Retinal pigment epithelial cell (primary cell): ENCODE data around the gene ALOX5AP.

Experiments used
- DNase-seq: peaks from one replicate; pipeline ENCODE4 v3.0.0-alpha.2; 2010; ENCODE audit warnings: low read depth
- H3K4me3 ChIP-seq: 2 replicates; pipeline ENCODE4 v1.5.1; 2011; ENCODE audit warnings: mild to moderate bottlenecking, low read length, control low read depth, moderate library complexity
- CTCF ChIP-seq: conservative IDR thresholded peaks from 2 replicates; pipeline ENCODE4 v1.5.1; 2011; ENCODE audit warnings: low read depth, low read length, control low read depth, inconsistent platforms

ALOX5AP gene

GRCh38 chr13:30804474-30804873 is 69.1 kb downstream of the ALOX5AP start:
- H3K4me3 ChIP-seq, result no peak overlapping the region
- no peak for DNase-seq
- peak; percentile 23 for TF ChIP-seq CTCF

GRCh38 chr13:30805132-30805537 is 69.8 kb downstream of the ALOX5AP start:
- H3K4me3 ChIP-seq, result no peak overlapping the region
- no peak for DNase-seq
- no peak for TF ChIP-seq CTCF

- TF ChIP-seq CTCF, result no peak
- no peak for DNase-seq
- no peak overlapping the region for H3K4me3 ChIP-seq
Measured at GRCh38 chr13:30805603-30806011, 70.3 kb downstream of the ALOX5AP start.

GRCh38 chr13:30806784-30807183 is 71.4 kb downstream of the ALOX5AP start:
- no peak for TF ChIP-seq CTCF
- H3K4me3 ChIP-seq, result no peak overlapping the region
- no peak for DNase-seq

- TF ChIP-seq CTCF, result no peak
- no peak for DNase-seq
- no peak overlapping the region for H3K4me3 ChIP-seq
Measured at GRCh38 chr13:30807392-30807791, 72.0 kb downstream of the ALOX5AP start.

- no peak overlapping the region for H3K4me3 ChIP-seq
- peak; percentile 4 for TF ChIP-seq CTCF
- no peak for DNase-seq
Measured at GRCh38 chr13:30808600-30808999, 73.3 kb downstream of the ALOX5AP start.

- no peak for TF ChIP-seq CTCF
- no peak for DNase-seq
- no peak overlapping the region for H3K4me3 ChIP-seq
Measured at GRCh38 chr13:30809787-30810186, 74.4 kb downstream of the ALOX5AP start.
